ENCODE measurements around the gene ZNF648.

ZNF648 gene, protein sequence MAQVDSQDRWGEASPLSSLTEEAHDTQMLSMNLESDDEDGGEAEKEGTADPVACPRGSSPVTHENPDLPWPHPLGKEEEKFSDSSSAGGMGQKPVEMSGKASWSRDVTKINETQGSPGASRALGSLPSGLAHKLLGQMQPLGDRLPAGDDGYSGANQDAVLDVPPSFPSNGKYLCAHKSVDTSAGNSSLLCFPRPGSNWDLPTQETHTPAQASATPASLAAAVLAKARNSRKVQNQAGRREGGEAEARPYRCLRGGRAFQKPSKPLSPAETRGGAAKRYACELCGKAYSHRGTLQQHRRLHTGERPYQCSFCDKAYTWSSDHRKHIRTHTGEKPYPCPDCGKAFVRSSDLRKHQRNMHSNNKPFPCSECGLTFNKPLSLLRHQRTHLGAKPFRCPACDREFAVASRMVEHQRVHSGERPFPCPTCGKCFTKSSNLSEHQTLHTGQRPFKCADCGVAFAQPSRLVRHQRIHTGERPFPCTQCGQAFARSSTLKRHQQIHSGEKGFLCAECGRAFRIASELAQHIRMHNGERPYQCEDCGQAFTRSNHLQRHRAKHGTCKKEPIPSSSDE

DNA sequence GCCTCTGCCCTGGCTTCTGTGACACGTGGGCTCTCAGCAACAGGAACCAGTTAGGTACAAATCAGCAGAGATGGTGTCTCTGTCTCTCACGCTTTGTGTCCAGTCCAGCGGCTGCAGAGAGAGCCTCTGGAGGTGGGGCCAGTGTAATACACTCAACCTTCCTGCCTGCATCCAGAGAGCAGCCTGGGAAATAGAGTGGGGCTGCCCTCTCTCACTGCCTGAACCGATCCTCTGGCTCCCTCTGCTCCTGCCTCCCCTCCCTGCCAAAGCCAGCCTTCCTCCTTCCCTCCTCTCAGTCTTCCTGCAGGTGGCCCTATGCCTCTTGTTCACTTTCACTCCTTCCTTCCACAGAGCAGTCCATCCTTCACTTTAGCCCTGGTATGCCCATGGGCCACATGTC, at the start of gene ZNF648:
TSS of gene ZNF648 (minus strand) at position 119 of the 400 bp plus-strand sequence. CDS start 3,702 bp downstream, outside the sequence.
- H3K4me3 ChIP-seq (ENCODE audit: low read length) = no peak within 1 kb of the TSS
- DNase-seq (ENCODE audit: low read depth) = no peak

DNA sequence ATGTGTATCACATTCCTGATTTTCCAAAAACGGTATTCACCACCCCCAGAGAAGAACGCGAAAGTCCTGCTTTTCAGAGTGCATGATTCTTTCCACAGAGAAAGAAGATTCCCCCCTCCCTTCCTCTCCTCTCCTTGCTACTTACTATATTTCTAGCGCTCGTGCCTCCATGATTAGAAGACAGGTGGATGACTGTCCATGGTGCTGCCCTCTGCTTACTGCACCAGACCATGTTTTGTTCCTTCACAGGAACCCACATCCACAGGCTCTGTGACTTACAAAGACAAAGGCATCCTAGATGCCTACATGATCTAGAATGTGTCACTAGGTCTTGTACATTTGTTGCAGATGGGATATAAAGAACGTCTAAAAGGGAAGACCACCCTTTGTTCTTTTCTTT, 49.1 kb upstream of the ZNF648 start:
- H3K4me3 ChIP-seq (ENCODE audit: low read length) = no peak overlapping the region
- DNase-seq (ENCODE audit: low read depth) = no peak
- TF ChIP-seq, protein P1, sequence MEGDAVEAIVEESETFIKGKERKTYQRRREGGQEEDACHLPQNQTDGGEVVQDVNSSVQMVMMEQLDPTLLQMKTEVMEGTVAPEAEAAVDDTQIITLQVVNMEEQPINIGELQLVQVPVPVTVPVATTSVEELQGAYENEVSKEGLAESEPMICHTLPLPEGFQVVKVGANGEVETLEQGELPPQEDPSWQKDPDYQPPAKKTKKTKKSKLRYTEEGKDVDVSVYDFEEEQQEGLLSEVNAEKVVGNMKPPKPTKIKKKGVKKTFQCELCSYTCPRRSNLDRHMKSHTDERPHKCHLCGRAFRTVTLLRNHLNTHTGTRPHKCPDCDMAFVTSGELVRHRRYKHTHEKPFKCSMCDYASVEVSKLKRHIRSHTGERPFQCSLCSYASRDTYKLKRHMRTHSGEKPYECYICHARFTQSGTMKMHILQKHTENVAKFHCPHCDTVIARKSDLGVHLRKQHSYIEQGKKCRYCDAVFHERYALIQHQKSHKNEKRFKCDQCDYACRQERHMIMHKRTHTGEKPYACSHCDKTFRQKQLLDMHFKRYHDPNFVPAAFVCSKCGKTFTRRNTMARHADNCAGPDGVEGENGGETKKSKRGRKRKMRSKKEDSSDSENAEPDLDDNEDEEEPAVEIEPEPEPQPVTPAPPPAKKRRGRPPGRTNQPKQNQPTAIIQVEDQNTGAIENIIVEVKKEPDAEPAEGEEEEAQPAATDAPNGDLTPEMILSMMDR (conservative IDR thresholded peaks at IDR 0.05; ENCODE audit: low read length) = no peak

More for the DNA sequence above, at the start of gene ZNF648:
- TF ChIP-seq, protein P1 (conservative IDR thresholded peaks at IDR 0.05; ENCODE audit: low read length) = no peak

DNA sequence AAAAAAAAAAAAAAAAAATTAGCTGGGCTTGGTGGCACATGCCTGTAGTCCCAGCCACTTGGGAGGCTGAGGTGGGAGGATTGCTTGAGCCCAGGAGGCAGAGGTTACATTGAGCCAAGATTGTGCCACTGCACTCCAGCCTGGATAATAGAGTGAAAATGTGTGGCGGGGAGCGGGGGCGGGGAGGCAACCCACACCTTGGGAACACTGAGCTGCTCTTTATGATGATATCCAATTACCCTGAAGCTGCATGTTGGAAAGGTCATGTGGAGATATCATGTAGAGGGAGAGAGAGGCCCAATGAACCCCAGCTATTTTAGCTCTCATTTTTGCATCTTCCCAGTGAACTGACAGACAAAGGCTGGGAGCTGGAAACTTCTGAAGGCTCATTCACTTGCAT, 48.3 kb upstream of the ZNF648 start:
- TF ChIP-seq, protein P1 (conservative IDR thresholded peaks at IDR 0.05; ENCODE audit: low read length) = no peak

GRCh38 chr1:182107209-182107608, 45.7 kb upstream of the ZNF648 start:
- no peak overlapping the region for H3K4me3 ChIP-seq (ENCODE audit: low read length)
- TF ChIP-seq, protein P1 (conservative IDR thresholded peaks at IDR 0.05; ENCODE audit: low read length) = no peak
- no peak for DNase-seq (ENCODE audit: low read depth)

More for the DNA sequence above, 48.3 kb upstream of the ZNF648 start:
- DNase-seq (ENCODE audit: low read depth) = no peak
- H3K4me3 ChIP-seq (ENCODE audit: low read length) = no peak overlapping the region

- no peak overlapping the region for H3K4me3 ChIP-seq (ENCODE audit: low read length)
- TF ChIP-seq, protein P1 (conservative IDR thresholded peaks at IDR 0.05; ENCODE audit: low read length) = no peak
- DNase-seq (ENCODE audit: low read depth) = no peak
Measured at GRCh38 chr1:182102043-182102416, 40.5 kb upstream of the ZNF648 start.

DNA sequence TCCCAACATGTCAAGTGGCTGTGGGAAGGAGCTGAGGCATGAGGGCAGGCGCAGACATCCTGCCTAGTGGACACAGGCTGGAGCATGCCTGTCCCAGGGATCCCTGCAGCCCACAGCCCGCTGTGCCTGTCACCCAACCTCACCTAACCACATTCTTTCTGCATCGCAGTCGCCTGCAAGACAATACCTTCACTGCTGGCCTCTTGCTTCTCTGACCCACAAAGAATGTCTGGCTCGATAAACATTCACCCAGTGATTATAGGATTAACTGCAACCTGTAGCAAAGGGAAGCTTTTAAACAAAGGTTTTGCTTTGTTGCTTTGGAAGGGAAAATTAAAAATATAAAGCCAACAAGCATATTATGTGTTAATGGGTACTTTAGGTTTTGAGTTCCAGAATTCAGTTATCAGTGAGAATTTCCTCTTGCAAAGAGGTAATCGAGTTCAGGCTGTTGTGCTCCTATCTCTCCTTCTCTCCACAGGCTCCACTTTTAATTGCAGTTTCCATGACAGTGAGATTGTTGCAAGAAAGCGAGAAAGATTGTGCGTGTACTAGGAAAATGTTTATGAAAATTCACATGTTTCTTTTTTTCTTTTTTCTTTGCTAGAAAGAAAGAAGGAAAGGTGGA, 40.0 kb upstream of the ZNF648 start:
- H3K4me3 ChIP-seq (ENCODE audit: low read length) = no peak overlapping the region
- TF ChIP-seq, protein P1 (conservative IDR thresholded peaks at IDR 0.05; ENCODE audit: low read length) = no peak
- no peak for DNase-seq (ENCODE audit: low read depth)

All from AG10803 (cell line).